Neural cell (in vitro differentiated cells): Measurements from ENCODE around the gene C1QTNF1. TPM values are rescaled to one million over a fixed set of nuclear protein-coding genes. Genes with fewer than 3 reads are reported as not detected.
"Not testable (repeated sequence)": the region's sequence is repeated elsewhere in the genome, so short reads cannot be mapped to it uniquely, and the experiment has no call there.

Source experiments
- H2AFZ ChIP-seq: fragments of 200-600, 300-800 bp; sonication (generic), shearing (Covaris generic); 2 replicates; pipeline ENCODE4 v1.6.0; 2014; ENCODE audit warnings: low read depth, mild to moderate bottlenecking, antibody characterized with exemption, low read length, moderate library complexity
- H3F3A ChIP-seq: fragments of 200-600 bp; shearing (Covaris generic); 2 replicates; pipeline ENCODE4 v1.6.1; 2016; ENCODE audit warnings: mild to moderate bottlenecking, moderate library complexity, mixed read lengths, antibody characterized with exemption, low read length; ENCODE audit not compliant: insufficient read depth, poor library complexity, severe bottlenecking
- H3K27ac ChIP-seq: fragments of 200-600, 300-800 bp; sonication (generic), shearing (Covaris generic); 2 replicates; pipeline ENCODE4 v1.5.1; 2014; ENCODE audit warnings: mild to moderate bottlenecking, low read length, moderate library complexity
- H3K27me3 ChIP-seq: fragments of 300-800, 200-600 bp; sonication (generic), shearing (Covaris generic); 2 replicates; pipeline ENCODE4 v1.6.0; 2014; ENCODE audit warnings: mild to moderate bottlenecking, low read depth, low read length, moderate library complexity; ENCODE audit not compliant: insufficient read depth
- H3K36me3 ChIP-seq: fragments of 300-800, 200-600 bp; sonication (generic), shearing (Covaris generic); 2 replicates; pipeline ENCODE4 v1.5.1; 2014; ENCODE audit warnings: mild to moderate bottlenecking, antibody characterized with exemption, low read length, moderate library complexity; ENCODE audit not compliant: insufficient read depth
- H3K4me2 ChIP-seq: fragments of 300-800, 200-600 bp; sonication (generic), shearing (Covaris generic); 2 replicates; pipeline ENCODE4 v1.6.0; 2014; ENCODE audit warnings: mild to moderate bottlenecking, low read length
- H3K4me3 ChIP-seq: fragments of 300-800, 200-600 bp; sonication (generic), shearing (Covaris generic); 2 replicates; pipeline ENCODE4 v1.5.1; 2014; ENCODE audit warnings: mild to moderate bottlenecking, low read length, moderate library complexity
- H3K79me2 ChIP-seq: fragments of 200-600 bp; shearing (Covaris generic); replicated peaks from 2 replicates; pipeline ENCODE4 v1.6.0; 2014; ENCODE audit warnings: mild to moderate bottlenecking, low read length, moderate library complexity; ENCODE audit not compliant: insufficient read depth
- H3K9ac ChIP-seq: fragments of 300-800, 200-600 bp; sonication (generic), shearing (Covaris generic); 2 replicates; pipeline ENCODE4 v1.6.1; 2016; ENCODE audit warnings: mild to moderate bottlenecking, low read length, mixed read lengths
- H3K9me2 ChIP-seq: fragments of 200-600 bp; shearing (Covaris generic); 2 replicates; pipeline ENCODE4 v1.6.1; 2016; ENCODE audit warnings: mild to moderate bottlenecking, low read length, mixed read lengths; ENCODE audit not compliant: insufficient read depth
- H3K9me3 ChIP-seq: fragments of 200-600, 300-800 bp; sonication (generic), shearing (Covaris generic); 2 replicates; pipeline ENCODE4 v1.6.1; 2016; ENCODE audit warnings: mild to moderate bottlenecking, mixed run types, low read length, moderate library complexity, mixed read lengths
- H4K20me1 ChIP-seq: fragments of 200-600 bp; shearing (Covaris generic); 2 replicates; pipeline ENCODE4 v1.6.1; 2016; ENCODE audit warnings: mild to moderate bottlenecking, mixed run types; ENCODE audit not compliant: insufficient read depth
- CTCF ChIP-seq: fragments of 450-650 bp; IDR thresholded peaks from 2 replicates; pipeline ENCODE4 v1.5.1; 2014; ENCODE audit warnings: antibody characterized with exemption, mild to moderate bottlenecking, moderate library complexity; ENCODE audit not compliant: poor library complexity, severe bottlenecking
- EP300 ChIP-seq: fragments of 450-650 bp; conservative IDR thresholded peaks from 2 replicates; pipeline ENCODE4 v1.6.1; 2014; ENCODE audit warnings: antibody characterized with exemption, mild to moderate bottlenecking, moderate library complexity; ENCODE audit not compliant: poor library complexity, severe bottlenecking
- EZH2 ChIP-seq: fragments of 200-600, 300-800 bp; shearing (Covaris generic), sonication (generic); IDR thresholded peaks from 2 replicates; pipeline ENCODE4 v1.6.1; 2014; ENCODE audit warnings: antibody characterized with exemption, low read length, borderline replicate concordance, mild to moderate bottlenecking; ENCODE audit not compliant: insufficient read depth, poor library complexity, severe bottlenecking
- MXI1 ChIP-seq: fragments of 450-650 bp; conservative IDR thresholded peaks from 2 replicates; pipeline ENCODE4 v1.6.1; 2014; ENCODE audit warnings: antibody characterized with exemption, mild to moderate bottlenecking; ENCODE audit not compliant: poor library complexity, severe bottlenecking
- POLR2AphosphoS5 ChIP-seq: IDR thresholded peaks from 2 replicates; pipeline ENCODE4 v1.6.1; 2012
- RAD21 ChIP-seq: fragments of 450-650 bp; conservative IDR thresholded peaks from 2 replicates; pipeline ENCODE4 v1.6.1; 2014; ENCODE audit warnings: antibody characterized with exemption, mild to moderate bottlenecking, moderate library complexity
- REST ChIP-seq: IDR thresholded peaks from 2 replicates; pipeline ENCODE4 v1.6.1; 2012; ENCODE audit warnings: borderline replicate concordance
- SMC3 ChIP-seq: fragments of 450-650 bp; conservative IDR thresholded peaks from 2 replicates; pipeline ENCODE4 v1.6.1; 2014; ENCODE audit warnings: antibody characterized with exemption, mild to moderate bottlenecking, moderate library complexity; ENCODE audit not compliant: poor library complexity
- TAF1 ChIP-seq: IDR thresholded peaks from 2 replicates; pipeline ENCODE4 v1.6.1; 2012; ENCODE audit warnings: low read depth
- polyA plus RNA-seq: library from polyadenylated mRNA; depleted of rRNA; stranded (reverse); fragments of >200 nt; gene quantifications from 2 replicates; pipeline ENCODE4 v1.2.3, GENCODE V29; 2014

C1QTNF1 gene
- polyA plus RNA-seq, 1 donor from 2014 or later = 0.16 TPM

GRCh38 chr17:79030636-79031035 is 6.7 kb downstream of the C1QTNF1 start:
- H3K9me3 ChIP-seq, H3K27me3 ChIP-seq, H2AFZ ChIP-seq, H3F3A ChIP-seq, H3K79me2 ChIP-seq, H3K4me2 ChIP-seq, H3K27ac ChIP-seq, H3K4me3 ChIP-seq, H3K9me2 ChIP-seq, H3K36me3 ChIP-seq, H4K20me1 ChIP-seq, H3K9ac ChIP-seq: not testable (repeated sequence)

DNA sequence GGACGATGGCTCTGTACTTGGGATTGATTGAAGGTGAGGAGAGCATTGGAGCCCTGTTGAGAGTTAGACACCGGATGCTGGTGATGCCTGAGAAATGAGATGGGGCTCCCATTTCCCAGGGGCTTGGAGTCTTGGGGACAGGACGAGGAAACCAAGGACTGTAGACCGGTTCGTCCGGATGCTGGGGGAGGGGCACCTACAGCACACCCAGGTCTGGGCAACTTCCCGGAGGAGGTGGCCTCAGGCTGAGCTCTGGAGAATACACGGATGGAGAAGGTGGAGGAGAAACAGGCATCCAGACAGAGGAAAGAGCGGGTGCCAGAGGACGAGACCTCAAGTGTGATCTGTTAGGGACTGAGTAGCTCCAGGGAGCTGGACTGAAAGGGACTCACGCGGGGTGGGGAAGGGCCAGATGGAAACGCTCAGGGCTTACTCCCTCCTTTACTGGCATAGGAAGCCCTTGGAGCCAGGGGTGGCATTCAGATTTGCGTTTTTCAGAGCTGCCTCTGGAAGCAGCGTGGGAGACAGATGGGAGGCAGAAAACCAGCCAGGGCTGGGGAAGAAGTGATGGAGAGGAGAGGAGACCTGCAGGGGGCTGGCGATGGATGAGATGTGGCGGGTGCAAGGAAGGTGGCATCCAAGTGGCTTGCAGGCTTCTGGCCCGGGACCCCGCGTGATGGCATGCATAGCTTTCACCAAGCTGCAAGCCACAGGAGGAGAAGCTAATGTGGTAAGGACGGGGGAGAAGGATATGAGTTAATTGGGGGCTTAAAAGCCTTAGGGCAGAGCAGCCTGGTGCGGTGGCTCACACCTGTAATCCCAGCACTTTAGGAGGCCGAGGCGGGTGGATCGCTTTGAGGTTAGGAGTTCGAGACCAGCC is 8.3 kb downstream of the C1QTNF1 start:
- Histone ChIP-seq H3F3A (no peaks in the 10 kb centered on the region), H3K27ac (no peak overlapping the region), H3K9me3 (no peaks in the 10 kb centered on the region), H3K4me3 (no peak overlapping the region), H3K9me2 (no peaks in the 10 kb centered on the region), H2AFZ (no peak overlapping the region), H3K27me3 (no peaks in the 10 kb centered on the region), H3K79me2 (no peaks in the 10 kb centered on the region), H3K4me2 (no peak overlapping the region), H3K36me3 (no peaks in the 10 kb centered on the region), H3K9ac (no peak overlapping the region), H4K20me1 (no peaks in the 10 kb centered on the region)
- TF ChIP-seq EZH2 (no peak), MXI1 (no peak), RAD21 (no peak), POLR2AphosphoS5 (no peak), REST (no peak), EP300 (no peak), TAF1 (no peak), SMC3 (no peak), CTCF (no peak)
